ENCODE measurements around the gene BRF1.

- no peak for TF ChIP-seq CTCF (conservative IDR thresholded peaks at IDR 0.05)
- no peak for TF ChIP-seq ZFX (IDR thresholded peaks at IDR 0.05)
Measured at GRCh38 chr14:105347587-105347968, 46.8 kb upstream of the BRF1 start.
